B cell (primary cell): ENCODE results near the gene NR1D1.

Experiments used
- CTCF ChIP-seq: fragments of 200-600 bp; IDR thresholded peaks from one replicate; pipeline ENCODE4 v1.8.0; 2022; ENCODE audit warnings: antibody characterized with exemption, mild to moderate bottlenecking
- EZH2 ChIP-seq: IDR thresholded peaks from 2 replicates; pipeline ENCODE4 v1.6.1; 2012; ENCODE audit warnings: borderline replicate concordance, low read depth, mild to moderate bottlenecking, moderate library complexity, low read length; ENCODE audit not compliant: insufficient read depth, poor library complexity, severe bottlenecking

- TF ChIP-seq CTCF (no peak), EZH2 (no peak)
Observed at GRCh38 chr17:40090237-40091119, 9.9 kb downstream of the NR1D1 start.
